ENCODE results near the gene ENDOD1.

GRCh38 chr11:95042906-95043305 lies 46.7 kb upstream of the ENDOD1 start:
- TF ChIP-seq CTCF (IDR thresholded peaks at IDR 0.05) = no peak
- no peak for TF ChIP-seq POLR2A (IDR thresholded peaks at IDR 0.05)
- TF ChIP-seq EP300 (IDR thresholded peaks at IDR 0.05) = no peak
